ENCODE measurements around the gene VIPAS39.

VIPAS39 gene

DNA sequence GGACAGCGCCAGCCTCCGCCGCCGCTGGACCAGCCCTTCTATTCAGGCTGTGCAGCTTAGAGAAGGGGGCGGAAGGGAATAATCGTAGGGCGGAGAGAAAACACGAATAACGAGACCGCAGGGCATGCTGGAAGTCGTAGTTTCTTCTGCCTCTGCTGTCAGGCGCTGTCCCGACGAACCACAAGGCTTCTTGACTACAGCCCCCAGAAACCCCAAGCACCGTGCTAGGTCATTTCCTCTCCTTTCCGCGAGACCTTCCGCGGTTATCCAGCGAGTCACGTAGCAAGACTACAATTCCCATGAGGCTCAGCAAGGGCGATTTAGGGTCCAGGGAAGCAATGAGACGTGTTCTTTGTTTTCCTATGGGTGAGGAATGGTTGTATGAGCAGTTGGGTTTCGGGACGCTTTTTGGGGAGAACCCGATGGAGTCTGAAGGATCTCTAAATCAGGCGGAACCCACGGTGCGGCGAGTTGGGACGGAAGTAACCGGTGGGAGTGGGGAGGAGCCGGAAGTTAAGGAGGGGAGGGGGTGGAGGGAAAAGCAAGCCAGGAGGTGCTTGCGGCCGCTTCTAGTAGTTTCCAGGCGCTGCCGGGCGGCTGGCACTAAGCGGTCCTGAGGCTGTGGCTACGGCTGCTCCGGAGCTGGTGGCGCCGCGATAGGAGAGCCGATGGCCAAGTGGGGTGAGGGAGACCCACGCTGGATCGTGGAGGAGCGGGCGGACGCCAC lies at the start of gene VIPAS39, which contains the start of gene AHSA1:
TSS of gene VIPAS39 (minus strand) at position 80 of the 727 bp plus-strand sequence. CDS start 3,499 bp downstream, outside the sequence.
TSS of gene AHSA1 (plus strand) at position 572 of the 727 bp plus-strand sequence. CDS start at position 669, 97 bp downstream.
- DNase-seq: peak; percentile 99

DNA sequence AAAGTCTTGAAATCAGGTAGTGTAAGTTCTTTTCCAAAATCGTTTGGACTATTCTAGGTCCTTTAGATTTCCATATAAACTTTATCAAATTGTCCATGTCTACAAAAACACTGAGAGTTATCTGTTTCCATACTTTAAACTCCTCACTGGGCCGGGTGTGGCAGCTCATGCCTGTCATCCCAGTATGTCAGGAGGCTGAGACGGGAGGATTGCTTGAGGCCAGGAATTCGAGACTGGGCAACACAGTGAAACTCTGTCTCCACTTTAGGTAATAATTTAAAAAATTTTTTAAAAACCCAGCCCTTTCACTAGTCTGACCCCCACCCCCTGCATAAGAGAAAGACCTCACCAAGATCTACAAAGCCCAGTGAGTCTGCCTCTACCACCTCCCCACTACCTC lies 47.6 kb upstream of the VIPAS39 start:
- no peak for DNase-seq

DNA sequence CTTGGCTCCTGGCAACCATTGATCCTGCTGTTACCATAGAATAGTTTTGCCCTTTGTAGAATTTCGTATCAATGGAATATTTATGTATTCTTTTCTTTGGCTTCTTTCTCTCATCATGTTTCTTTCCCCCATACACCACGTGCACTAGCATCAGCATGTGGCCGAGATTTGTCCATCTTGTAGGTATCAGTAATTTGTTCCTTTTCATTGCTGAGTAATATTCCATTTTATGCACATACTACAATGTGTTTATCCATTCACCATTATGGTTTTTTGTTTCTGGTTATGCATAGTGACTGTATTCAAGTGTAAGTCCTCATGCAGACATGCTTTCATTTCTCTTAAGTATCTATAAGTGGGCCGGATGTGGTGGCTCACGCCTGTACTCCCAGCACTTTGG lies 45.7 kb upstream of the VIPAS39 start:
- DNase-seq: no peak

DNA sequence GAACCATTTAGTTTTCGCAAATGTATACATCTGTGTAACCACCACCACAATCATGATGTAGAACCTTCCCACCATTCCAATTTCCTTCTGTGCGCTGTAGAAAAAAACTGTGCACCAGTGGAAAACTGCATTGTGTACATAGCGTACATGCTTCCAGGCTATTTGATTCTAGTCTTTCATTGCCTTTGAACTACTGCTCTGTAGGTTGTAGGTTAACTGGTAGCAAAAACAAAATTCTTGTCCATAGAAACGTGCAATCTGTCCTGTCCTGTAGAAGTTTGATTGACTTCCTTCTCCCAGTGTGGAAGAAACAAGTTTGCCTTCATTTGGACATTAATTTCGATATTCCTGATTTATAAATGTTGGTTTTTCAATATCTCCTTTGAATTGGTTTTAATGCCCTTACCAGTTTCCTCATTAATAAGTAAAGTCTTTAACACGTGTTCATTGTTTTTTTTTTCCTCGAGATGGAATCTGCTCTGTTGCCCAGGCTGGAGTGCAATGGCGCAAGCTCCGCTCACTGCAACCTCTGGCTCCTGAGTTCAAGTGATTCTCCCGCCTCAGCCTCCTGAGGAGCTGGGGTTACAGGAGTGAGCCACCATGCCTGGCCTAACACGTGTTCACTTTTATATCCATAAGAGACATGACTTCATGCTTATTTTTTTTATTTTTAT lies 44.8 kb upstream of the VIPAS39 start:
- no peak for DNase-seq

DNA sequence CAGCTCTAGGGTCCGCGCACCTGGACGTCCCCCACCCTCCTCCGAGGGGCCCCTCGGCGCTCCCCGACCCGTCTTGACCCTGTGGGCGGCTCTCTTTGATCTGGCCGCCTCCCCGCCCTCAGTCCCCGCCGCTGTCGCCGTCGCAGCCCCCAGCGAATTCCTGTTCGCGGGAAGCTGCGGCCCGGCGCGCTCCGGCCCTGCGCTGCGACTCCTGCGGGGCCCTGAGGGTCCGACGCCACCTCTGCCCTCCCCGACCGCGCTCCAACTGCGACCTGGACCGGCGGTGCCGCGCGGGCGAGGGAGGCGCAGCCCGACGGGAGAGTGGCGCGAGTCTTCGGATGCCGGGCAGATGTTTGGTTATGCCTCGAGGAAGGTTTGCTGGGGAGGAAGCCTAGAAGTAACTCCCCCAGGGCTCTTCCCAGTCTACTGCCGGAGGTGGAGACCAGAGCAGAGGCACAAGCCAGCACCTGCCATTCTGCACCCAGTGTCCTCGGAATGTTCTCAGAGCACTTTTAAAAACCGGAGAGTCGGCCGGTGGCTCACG lies 41.7 kb upstream of the VIPAS39 start:
- DNase-seq: no peak

DNA sequence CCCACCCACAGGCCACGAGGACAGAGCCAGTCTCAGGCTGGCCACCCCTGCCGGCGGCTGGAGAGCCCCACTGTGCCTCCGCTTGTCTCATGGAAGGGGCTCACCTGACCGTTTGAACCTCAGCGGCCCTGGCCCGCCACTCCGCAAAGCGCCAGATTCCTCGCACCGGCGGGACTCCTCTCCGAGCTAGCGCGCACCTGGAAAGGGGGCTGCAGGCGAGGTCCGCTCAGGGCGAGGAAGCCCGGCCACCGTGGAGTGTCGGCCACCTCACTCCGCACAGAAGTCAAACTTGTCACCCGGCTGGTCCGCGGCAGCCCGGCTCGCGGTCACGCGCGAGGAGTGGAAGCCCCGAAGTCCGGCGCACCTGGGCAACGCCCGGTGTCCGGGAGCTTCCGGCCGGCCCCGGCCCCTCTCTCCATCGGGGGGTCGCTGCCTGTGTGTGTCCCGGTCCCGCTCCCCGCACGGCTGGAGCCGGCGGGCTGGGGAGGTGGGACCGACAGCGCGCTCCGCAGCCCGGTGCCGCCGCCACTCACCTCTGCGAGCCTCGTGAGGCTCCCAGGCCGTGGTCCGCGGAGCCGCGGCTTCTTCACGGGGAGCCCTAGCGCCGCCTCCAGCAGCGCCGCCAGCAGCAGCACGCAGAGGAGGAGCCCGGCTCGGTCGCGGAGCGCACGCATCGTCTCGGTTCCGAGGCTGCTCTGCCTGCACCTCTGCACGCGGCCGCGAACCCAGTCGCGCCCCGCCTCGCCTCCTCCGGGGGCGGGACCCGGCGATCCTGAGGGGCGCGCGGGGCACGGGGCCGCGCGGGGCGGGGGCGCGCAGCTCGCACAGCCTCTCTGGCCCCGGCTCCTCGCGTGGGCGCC lies 40.9 kb upstream of the VIPAS39 start, which contains the start of gene ISM2:
TSS of gene ISM2 (minus strand) at position 697 of the 860 bp plus-strand sequence. CDS start at position 674, 23 bp downstream.
- peak; percentile 19 for DNase-seq

DNA sequence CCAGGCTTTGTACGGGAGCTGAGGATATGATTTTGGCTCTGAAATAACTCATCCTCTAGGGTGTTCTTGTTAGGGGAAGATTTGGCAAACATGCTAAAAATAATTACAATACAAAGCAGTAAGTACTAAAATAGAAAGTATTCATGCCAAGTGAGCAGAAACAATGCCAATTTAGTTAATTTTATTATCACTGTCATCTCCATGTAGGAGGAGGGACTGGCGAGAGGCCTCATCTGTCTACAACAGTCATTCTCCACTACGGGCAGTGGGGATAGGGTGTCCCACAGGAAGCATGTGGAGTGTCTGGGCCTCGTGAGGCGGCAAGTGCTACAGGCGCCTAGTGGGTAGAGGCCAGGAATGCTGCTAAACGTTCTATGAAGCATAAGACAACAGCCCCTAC lies 37.9 kb upstream of the VIPAS39 start:
- no peak for DNase-seq

DNA sequence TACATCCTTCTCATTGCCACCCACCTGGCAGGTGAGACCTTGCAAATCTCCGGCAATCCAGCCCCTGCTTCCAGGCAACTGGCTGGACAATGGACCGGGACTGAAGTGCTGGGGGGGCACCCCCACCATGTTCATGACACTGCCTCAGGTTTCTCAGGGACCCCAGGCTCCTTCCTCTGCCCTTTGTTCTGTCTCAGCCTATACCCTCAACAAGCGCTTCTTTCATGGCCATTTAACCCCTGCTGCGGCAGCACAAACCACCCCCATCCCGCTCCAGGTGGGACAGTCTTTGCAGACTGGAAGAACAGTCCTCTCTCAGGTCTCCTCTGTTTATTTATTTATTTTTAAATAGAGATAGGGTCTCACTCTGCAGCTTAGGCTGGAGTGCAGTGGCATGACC lies 33.7 kb upstream of the VIPAS39 start:
- no peak for DNase-seq

DNA sequence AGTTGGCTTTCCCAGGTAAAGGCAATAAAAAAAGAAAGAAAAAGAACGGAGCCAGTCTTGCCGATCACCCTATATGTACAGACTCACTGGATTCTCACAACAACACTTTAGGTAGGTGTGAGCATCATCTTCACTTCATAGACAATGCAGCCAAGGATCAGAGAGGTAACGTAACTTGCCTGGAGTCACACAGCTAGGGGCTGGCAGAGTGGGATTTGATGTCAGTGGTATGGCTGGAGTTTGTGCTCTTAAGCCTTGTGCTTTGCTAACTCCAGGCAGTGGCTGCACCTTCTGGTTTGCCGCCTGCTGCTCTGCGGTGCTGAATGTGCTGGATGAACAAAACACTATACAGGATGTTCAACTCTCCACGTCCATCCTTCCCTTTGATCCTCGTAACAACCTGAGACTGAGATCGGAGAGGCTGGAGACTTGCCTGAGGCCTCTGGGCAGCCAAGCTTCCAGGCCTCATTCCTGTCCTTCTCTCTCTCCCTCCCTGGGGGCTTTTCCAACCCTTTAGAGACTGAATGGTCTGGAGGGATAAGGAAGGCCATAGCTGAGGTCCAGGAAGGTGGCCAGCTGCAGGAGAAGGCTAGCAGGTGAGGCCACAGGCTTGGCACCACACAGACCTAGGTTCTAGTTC lies 33.1 kb upstream of the VIPAS39 start:
- DNase-seq: no peak

DNA sequence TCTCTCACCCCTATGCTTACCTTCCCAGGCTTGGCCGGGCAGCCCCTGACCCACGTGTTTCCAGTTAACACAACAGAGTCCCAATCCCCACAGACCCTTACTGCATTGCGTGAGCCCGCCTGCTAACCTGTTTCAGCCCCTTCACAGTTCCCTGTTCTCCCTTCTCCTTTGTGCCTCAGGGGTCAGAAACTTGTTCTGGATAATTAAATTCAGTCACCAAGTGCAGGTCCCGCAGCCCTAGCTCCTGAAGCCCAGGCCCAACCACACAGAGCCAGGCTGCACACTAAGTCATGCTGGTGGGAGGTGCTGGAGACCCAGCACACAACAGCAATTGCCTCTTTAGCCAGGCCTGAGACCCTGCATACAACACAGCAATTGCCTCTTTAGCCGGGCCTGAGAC lies 31.6 kb upstream of the VIPAS39 start:
- DNase-seq: no peak

DNA sequence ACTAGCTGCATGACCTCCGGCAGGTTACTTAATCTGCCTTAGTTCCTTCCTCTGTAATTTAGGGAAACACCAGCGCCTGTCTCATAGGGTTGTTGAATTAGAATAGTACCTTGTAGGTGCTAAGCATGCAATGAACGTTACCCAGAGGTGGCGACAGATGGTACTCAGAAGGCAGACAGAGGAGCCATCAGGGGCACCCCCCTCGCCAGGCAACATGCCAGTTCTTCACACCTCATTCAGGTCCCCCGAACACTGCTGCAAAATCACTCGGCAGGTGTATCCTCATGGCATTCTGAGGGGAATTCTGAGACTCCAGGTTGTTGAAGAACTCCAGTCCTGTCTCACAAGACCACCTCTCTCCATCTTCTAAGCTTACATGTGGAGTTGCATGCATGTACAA lies 31.2 kb upstream of the VIPAS39 start:
- no peak for DNase-seq

DNA sequence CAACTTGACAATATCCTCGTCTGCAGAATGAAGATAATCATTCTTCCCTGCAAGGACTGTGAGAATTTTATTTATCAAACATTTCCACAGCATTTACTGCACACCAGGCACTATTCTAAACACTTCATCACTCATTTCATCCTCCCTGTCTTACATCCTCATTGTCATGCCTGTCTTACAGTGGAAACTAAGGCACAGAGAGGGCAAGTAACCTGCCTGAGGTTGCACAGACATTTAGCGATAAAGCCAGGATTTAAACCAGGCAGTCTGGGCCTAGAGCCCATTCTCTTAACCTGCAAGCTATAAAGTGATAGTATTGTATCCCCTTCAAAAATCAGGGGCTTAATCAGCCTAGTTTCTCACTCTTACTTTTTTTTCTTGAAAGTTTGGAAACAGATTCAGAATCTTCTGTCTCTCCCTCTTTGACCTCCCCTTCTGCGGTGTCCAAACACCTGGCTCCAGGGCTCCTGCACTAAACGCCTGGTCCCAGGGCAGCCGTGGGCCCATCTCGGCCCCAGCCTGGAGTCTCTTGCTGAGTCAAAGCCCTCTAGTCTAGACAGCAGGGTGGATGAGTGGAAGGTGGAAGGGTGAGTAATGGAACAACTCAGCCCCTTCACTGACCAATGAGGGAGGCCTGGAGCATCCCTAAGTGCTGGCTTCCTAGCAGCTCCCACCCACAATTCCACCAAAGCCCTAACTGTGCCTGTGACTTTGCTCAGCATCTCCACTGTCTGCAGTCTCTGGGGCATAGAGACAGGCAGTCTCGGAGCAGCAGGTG lies 28.7 kb upstream of the VIPAS39 start:
- DNase-seq: no peak

DNA sequence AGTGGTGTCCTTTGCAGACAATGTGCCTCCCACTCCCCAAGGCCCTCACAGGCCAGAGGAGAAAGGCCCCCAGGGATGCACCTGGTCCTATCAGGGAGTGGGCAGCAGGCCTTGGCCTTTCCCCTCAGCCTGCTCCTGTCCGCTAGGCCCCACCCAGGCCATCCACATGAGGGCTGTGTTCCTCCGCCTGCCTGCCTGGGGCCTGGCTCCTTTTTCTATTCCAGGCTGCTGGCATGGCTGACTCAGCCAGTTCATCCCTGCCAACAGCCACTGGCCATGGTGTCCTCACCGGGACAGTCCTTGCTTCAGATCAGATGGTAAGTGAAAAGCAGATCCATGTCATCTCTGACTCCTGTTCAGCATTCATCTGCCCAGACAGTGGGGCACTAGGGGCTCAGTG lies 27.9 kb upstream of the VIPAS39 start:
- no peak for DNase-seq

DNA sequence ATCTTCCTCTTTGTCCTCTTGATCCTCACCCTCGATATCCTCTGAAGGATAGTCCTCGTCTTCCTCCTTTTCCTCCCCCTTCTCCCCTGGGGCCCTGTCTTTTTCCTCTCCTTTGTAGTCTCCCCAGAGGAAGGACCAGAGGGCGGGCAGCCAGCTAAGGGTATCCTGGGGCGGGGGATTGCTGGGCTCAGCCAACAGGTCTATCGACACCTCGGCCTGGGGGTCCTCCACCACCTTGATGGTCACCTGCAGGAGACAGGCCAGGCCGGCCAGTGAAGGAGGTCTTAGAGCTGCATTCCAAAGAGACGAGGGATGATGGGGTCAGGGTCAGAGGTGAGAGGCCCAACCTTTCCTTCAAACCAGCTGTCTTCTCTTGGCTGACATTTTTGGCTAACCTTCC lies 25.0 kb upstream of the VIPAS39 start:
- no peak for DNase-seq

DNA sequence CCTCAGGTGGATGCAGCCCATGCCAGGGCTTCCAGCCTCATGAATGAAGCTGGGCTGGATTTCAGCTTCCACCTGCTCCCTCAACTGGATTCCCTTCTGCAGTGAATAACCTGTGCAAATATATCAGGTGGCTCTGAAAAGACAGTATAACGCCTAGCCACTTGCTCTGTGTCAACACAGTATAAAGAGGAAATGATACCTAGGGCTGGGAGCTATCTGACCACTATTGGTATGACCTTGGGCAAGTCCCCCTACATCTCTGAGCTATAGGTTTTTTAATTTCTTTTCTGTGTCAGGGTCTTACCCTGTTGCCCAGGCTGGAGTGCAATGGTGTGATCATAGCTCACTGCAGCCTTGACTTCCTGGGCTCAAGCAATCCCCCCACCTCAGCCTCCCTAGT lies 21.4 kb upstream of the VIPAS39 start:
- DNase-seq: peak; percentile 25

DNA sequence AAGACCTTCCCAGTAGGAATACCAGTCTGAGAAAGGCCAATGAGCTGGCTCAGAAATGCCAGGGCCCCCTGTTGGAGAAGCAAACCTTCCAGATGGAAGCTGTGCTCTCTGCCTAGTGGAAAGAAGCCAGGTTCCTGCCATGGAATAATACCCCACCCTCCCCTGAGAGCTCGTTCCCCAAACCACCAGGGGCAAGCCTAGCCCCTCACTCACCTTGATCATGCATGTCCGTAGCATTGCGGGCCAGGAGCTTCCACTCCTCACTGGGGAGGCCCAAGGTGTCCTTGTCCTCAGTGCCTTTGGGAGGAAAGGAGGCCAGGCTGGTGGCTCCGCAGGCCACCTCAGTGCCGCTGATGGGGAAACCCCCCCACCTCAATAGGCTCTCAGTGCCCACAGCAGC lies 20.6 kb upstream of the VIPAS39 start:
- no peak for DNase-seq

DNA sequence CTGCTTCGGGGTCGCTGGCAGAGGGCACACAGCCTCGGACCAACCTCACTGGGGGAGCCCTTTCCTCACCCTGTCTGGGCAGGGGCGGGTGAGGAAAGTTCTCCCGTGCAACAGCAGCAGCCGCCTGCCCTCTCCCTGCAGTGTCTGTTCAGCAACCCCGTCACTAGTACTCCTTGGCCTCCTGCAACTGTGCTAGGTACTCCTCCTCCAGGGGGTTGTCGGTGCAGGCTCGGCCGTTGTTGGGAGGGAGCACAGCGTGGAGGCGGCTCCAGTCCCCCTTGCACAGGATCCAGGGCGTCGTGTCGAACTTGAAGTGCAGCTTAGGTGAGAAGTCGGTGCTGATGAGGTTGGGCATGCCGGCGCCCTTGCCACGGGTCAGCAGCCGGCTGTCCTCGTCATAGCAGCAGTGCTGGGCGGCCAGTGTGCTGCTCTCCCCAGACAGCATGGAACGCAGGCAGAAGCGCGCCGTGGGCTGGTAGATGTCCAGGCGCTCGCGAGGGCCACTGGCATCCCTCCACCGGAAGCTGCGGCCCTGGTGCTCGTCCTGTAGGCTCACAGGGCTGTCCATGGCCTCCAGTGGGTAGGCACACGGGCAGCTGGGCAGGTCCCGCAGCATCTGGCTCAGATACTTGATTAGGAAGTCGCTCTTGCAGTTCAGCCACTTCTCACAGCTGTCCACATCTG lies 18.2 kb upstream of the VIPAS39 start:
- DNase-seq: no peak

DNA sequence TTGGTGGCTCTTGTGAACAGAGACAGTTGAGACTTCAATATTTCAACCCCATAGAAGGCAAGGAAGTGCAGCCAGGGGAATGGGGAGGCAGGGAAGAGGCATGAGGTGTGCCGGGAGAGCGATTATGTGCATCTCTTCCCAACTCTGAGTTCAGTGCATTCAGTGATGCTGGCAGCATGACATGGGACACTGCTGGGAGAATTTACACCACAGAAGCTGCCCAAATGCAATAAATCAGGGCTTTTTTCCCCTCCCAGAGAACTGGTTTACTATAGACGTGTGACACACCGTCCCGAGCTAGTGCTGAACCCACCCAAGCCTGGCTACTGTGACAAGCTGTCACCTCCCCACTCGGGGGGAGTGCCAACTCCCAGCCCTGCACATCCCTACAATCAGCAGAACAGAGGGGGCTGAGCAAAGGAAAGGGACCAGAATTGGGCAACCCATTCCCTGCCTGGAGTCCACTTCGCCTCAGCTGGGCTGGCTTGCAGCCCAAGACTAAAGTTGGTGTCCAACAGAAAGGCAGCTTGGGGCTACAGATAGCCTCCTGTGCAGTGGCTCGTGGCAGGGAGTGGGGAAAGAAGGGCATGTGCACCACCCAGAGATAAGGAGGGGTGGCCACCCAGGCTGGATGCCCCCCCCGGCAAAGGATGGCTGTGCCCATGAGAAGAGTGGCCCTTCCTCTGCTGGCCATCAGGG lies 17.2 kb upstream of the VIPAS39 start:
- DNase-seq: no peak

DNA sequence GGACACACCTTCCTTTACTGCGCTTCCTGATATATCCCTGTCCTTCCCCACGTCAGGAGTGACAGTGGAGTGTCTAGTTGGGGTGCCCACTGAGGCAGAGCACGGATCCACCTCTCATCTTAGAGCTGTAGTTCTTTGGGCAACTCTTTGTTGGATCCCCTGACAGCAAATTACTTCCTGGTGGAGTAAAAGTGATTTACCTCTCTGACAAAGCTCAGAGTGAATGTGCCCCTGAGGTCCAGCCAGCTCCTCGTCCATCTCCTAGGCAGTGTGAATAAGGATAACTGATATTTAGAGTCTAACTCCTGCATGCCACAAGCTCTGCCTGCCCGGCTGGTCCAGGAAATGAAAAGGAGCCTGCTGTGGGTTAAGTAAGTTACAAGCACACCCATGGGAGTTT lies 16.5 kb upstream of the VIPAS39 start:
- no peak for DNase-seq

DNA sequence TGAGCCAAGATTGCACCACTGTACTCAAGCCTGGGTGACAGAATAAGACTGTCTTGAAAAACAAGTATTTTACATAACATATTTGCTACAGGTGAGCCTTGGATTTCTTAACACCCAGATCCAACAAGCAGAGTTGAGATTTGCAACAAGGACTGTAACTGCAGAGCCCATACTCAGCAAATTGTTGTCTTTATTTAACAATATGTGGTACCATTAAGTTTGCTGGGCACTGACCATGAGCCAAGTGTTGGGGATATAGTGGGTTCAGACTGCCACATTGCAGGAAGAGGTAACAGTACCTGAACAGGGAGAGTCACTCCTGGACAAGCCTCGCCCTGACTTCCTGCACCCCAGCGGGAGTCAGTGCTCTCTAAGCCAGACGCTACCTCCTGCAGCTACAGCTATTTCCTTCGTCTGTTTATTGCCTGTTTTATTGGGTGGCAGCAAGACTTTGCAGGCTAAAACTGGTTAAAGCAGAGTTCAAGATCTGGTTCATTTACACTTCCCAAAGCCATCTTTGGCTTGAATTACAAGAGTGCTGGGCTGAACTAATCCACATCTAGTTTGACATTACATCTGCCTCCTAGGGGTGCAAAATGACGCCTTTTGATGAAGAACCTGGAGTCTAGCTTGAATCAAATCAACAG lies 12.9 kb upstream of the VIPAS39 start:
- DNase-seq: no peak

Data from inflammatory macrophage treated with lipopolysaccharide for 4 hours (primary cell).